Non-pigmented ciliary epithelial cell (primary cell): ENCODE results near the gene NIPAL4.
A peak's percentile ranks its signal among the peaks of the same experiment; 100 is the strongest.

Source experiments
- DNase-seq: peaks from one replicate; pipeline ENCODE4 v3.0.0-alpha.2; 2010; ENCODE audit warnings: low read depth

Gene NIPAL4

DNA sequence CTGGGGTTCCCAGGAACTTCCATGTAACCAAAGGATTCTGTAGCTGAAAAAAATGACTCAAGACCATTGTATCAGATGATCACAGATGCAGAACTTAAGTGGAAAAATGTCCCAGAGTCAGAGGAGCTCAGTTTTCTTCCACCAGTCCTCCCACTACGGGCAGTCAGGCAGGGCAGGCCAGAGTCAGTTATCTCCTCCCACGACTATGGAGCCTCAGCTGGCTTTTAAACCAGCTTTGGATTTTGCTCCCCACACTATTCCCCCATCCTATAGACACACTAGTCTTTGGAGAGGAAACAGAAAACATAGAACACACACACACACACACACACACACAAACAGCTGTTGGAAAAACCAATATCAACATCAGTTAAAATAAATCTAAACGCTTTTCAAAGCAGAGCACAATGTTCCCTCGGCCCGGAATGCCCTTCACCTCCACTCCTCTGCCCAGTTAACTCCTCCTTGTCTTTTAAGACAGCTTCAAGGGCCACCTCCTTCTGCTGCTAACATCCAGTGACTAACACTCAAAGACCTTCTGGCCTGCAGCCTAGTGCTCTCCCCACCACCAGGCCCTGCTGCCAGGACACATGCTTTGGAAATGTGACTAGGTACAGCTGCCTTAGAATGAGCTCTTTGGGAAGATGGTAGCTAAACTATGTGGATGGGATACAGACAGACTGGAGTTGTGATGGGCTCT, 56.8 kb downstream of the NIPAL4 start:
- DNase-seq: peak; percentile 81

DNA sequence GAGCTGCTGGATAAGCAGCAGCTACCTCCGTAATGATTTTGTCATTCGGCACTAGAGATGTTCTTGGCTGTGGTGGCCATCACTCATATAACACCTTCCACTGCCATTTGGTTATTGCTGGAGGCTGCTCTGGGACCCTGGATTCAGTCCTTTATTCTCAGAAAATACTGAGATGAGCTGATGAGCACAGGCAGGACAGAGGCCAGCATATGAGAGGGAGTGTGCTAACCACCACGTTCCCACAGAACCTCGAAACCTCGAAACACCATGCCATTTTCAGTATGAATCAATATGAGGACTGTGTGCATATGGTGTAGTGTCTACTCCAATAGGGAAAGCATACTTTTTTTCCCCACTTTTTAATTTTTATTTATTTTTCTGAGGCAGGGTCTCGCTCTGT, 59.0 kb downstream of the NIPAL4 start:
- no peak for DNase-seq

DNA sequence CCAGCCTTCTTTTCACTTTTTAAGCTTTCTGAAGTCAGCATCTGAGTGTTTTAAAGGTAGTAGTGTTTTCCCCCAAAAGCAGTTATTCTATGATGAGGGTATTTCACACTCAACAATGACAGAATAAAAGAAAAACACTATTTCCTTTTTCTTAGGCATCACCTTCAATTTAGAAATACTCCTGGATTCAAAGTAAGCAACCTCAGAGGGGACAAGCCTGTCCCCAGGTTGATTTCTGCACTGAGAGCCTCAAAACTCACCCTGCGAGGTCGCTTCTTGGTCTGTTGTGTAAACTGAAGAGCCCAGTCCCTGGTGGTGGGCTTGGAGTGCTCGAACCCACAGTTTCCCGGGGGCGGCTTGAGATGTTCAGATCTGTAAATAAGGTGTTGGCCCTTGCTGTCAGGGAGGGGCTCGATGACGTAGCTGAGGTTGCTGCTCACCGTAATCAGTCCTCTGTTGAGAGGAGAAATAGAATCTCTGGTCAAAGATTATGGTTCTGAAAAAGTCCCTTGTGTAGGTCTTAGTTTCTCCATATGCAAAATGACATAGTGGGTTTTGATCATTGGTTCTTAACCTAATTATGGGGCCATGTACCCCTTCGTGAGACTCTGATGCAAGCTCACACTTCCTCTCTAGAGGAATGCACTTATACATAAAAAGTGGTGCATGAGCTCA, 59.7 kb downstream of the NIPAL4 start:
- DNase-seq: no peak

DNA sequence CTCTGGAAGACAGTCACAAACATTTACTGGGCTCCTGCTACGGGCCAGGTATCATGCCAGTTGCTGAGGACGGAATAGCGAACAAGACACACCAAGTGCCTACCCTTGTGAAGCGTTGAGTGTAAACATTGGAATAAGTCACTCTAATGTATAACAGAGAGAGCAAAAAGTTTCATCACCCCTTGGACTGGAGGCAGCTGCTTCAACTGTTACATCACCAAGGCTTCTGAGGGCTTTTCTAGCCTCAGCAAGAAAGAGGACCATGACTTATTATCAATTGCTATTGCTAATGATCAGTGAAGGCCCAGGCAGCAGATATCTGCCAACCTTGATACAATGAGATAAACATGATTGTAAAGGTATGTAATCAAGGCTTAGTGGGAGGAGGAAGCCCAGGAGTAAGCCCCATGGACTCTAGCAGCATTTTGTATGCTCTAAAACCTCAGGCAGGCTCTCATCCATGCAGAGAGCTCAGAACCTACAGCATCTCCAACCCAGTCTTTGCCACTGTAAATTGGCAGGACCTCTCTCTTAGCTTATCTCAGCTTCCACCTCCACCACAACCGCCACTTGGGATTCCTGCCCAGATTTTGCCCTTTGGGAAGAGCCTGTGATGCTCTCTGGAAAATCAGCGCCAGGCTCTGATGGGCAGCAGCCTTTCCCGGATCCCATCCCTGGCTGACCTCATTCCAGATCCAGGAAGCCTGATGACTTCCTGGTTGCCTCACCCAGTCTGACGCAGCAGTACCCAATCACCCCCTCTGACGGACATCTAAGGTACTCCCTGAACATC, 61.1 kb downstream of the NIPAL4 start:
- no peak for DNase-seq

DNA sequence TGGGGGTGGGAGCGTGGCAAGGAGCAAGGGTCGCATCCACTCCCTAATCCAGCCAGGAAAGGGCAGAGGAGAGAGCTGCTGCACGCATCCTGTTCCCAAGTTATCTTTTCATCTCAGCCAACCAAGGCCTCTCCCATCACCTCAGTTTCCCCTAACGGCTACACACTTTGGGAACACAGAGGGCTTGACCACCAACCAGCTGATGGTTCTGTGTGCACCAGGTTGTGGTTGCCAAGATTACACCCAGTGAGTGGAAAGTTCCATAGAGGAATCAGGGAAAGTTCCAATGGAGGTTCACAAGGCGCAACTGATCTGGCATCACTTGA, 61.7 kb downstream of the NIPAL4 start:
- no peak for DNase-seq

DNA sequence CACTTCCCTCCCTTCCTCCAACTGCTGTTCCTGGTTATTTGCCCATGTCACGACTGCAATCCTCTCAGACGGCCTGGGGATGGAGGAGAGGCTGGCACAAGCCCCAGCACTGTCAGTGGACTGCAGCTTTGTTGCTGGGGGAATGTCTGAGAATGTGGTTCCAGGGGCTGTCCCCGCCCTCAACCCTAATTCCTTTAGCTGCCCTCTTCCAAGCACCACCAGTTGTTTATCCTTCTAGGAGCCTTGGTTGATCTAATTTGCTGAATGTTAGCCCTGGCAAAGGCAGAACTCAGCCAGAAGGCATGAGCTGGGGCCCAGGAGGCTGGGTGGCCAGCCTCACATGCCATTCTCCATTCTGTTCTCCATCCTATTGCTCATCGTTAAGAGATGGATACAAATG, 64.0 kb downstream of the NIPAL4 start:
- DNase-seq: no peak
